ENCODE data around the gene ID2. TPM values are rescaled to one million over a fixed set of nuclear protein-coding genes. Genes with fewer than 3 reads are reported as not detected.

ID2 gene
- total RNA-seq, 1 experiment from 2014 or later = 90.9 TPM

DNA sequence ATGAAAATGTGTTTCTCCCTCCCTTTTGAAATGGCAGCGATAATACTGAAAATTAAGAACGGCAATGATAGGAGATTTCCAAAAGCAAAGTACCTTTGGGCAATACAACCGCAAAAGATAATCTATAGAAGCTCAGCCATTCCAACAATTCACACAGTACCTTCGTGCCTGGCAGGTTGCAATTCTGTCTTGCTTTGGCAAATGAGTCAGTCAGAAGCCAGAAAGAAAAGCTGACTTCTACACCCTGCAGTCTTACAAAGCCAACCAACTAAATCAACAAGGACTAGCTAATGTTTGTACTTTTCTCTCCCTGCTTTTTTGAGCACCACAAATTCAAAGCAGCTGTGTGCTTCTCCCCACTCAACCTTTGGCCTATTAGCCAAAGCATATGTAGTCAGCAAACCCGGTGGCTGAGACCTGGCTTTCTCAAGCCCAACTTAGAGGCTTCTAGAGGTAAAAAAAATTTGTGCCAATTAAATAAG, 25.7 kb upstream of the ID2 start:
- ChIA-PET CTCF (interaction anchor here (0.6 kb wide), 1 partner anchor 82 kb away, joined by 5 read pairs; no protein-coding TSS in a partner anchor), POLR2A (interaction anchor here (1.4 kb wide), 1 partner anchor 26 kb away, joined by 5 read pairs; the partner anchor contains the start of gene ID2)
- BruUV-seq (replicated peaks) = no TSS peak

DNA sequence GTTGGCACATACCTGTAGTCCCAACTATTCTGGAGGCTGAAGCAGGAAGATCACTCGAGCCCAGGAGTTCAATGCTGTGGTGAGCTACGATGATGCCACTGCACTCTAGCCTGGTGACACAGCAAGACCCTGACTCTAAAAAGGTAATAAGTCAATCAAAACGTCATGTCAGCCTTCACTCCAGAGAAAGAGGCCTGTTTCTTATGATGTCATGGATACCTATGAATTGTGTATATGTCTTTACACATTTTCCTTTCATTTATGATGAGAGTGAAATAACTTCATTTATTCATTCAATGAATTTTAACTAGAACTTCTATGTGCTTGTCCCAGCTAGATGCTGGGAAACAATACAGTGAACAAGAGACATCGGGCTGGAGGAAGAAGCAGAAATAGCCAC, 25.0 kb upstream of the ID2 start:
- ChIA-PET POLR2A (interaction anchor here (1.4 kb wide), 1 partner anchor 25 kb away, joined by 5 read pairs; the partner anchor contains the start of gene ID2), CTCF (interaction anchor here (0.6 kb wide), 1 partner anchor 82 kb away, joined by 5 read pairs; no protein-coding TSS in a partner anchor)
- H3K36me3 Mint-ChIP-seq (ENCODE audit: insufficient read depth, unreplicated experiment) = no peaks in the 10 kb centered on the region
- DNase-seq = no peak
- no peaks in the 10 kb centered on the region for H3K27me3 Mint-ChIP-seq (ENCODE audit: insufficient read depth, unreplicated experiment)
- no peaks in the 10 kb centered on the region for H3K36me3 ChIP-seq (ENCODE audit: control insufficient read depth, insufficient read depth, low read length)
- H3K4me1 ChIP-seq = peaks cover 5% of the 10 kb centered on the region; the same call in 1 of the 2 replicates
- H3K4me1 Mint-ChIP-seq (ENCODE audit: low read depth, unreplicated experiment) = peaks cover 8% of the 10 kb centered on the region
- intact Hi-C loops (cut with micrococcal nuclease; ENCODE audit: unreplicated experiment) = loop anchor here (1.0 kb wide), 1 partner anchor 30 kb away; no protein-coding TSS in a partner anchor
- H3K4me3 Mint-ChIP-seq (ENCODE audit: unreplicated experiment) = no peak overlapping the region
- BruUV-seq (replicated peaks) = no TSS peak
- no peaks in the 10 kb centered on the region for H3K9me3 Mint-ChIP-seq (ENCODE audit: unreplicated experiment)
- H3K9me3 ChIP-seq = no peaks in the 10 kb centered on the region
- no peaks in the 10 kb centered on the region for H3K27me3 ChIP-seq (replicated peaks; ENCODE audit: control insufficient read depth, insufficient read depth, low read length)
- peak overlapping the region; percentile 13 for H3K27ac Mint-ChIP-seq (ENCODE audit: unreplicated experiment)
- TF ChIP-seq, protein P1, sequence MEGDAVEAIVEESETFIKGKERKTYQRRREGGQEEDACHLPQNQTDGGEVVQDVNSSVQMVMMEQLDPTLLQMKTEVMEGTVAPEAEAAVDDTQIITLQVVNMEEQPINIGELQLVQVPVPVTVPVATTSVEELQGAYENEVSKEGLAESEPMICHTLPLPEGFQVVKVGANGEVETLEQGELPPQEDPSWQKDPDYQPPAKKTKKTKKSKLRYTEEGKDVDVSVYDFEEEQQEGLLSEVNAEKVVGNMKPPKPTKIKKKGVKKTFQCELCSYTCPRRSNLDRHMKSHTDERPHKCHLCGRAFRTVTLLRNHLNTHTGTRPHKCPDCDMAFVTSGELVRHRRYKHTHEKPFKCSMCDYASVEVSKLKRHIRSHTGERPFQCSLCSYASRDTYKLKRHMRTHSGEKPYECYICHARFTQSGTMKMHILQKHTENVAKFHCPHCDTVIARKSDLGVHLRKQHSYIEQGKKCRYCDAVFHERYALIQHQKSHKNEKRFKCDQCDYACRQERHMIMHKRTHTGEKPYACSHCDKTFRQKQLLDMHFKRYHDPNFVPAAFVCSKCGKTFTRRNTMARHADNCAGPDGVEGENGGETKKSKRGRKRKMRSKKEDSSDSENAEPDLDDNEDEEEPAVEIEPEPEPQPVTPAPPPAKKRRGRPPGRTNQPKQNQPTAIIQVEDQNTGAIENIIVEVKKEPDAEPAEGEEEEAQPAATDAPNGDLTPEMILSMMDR (IDR thresholded peaks at IDR 0.05; ENCODE audit: insufficient read depth in 1 of 2, low read depth in 1 of 2, low read length in 1 of 2, severe bottlenecking in 1 of 2, unreplicated experiment in 1 of 2) = no peak
- H3K4me3 ChIP-seq (ENCODE audit: low read depth, low read length) = no peak overlapping the region

More for the DNA sequence above, 25.7 kb upstream of the ID2 start:
- H3K9me3 ChIP-seq = no peaks in the 10 kb centered on the region
- Mint-ChIP-seq H3K27me3 (ENCODE audit: insufficient read depth, unreplicated experiment) (no peaks in the 10 kb centered on the region), H3K4me3 (ENCODE audit: unreplicated experiment) (no peak overlapping the region), H3K27ac (ENCODE audit: unreplicated experiment) (peak overlapping the region; percentile 13), H3K4me1 (ENCODE audit: low read depth, unreplicated experiment) (peaks cover 8% of the 10 kb centered on the region), H3K36me3 (ENCODE audit: insufficient read depth, unreplicated experiment) (no peaks in the 10 kb centered on the region), H3K9me3 (ENCODE audit: unreplicated experiment) (no peaks in the 10 kb centered on the region)
- peaks cover 5% of the 10 kb centered on the region; the same call in 1 of the 2 replicates for H3K4me1 ChIP-seq
- intact Hi-C loops (cut with micrococcal nuclease; ENCODE audit: unreplicated experiment) = loop anchor here (1.0 kb wide), 1 partner anchor 29 kb away; no protein-coding TSS in a partner anchor
- no peak overlapping the region for H3K4me3 ChIP-seq (ENCODE audit: low read depth, low read length)
- TF ChIP-seq, protein P1 (IDR thresholded peaks at IDR 0.05; ENCODE audit: insufficient read depth in 1 of 2, low read depth in 1 of 2, low read length in 1 of 2, severe bottlenecking in 1 of 2, unreplicated experiment in 1 of 2) = no peak
- no peaks in the 10 kb centered on the region for H3K27me3 ChIP-seq (replicated peaks; ENCODE audit: control insufficient read depth, insufficient read depth, low read length)
- DNase-seq = no peak
- no peaks in the 10 kb centered on the region for H3K36me3 ChIP-seq (ENCODE audit: control insufficient read depth, insufficient read depth, low read length)

DNA sequence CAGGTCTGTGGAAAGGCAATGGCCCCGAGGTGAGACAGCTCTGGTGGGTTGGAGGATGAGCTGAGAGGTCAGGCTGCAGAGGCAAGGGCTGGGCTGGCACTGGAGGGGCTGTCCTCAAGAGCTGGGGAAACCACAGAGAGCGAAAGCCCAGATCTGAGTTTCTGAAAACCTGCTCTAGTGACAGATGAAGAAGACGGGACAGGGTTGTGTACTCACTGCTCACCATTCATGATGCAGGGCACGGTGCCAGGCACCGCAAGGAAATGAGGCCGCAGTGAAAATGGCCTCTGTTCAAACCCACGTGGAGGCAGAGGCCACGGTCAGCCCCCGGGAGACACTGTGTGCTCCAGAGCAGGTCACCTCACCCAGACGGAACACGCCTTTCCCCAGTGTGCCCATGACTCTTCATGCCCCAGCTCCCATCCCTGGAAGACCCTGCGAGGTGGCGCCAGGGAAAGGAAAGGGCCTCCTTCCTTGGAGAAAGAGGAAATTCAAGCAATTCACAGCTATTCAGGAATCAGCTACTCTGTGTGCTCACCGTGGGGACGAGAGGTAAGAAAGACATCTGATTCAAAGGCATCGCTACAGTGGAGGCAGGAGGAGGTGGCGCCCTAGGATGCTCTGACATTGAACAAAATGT, 24.3 kb upstream of the ID2 start:
- CTCF ChIA-PET = no interaction called here
- Mint-ChIP-seq H3K27me3 (ENCODE audit: insufficient read depth, unreplicated experiment) (no peaks in the 10 kb centered on the region), H3K4me3 (ENCODE audit: unreplicated experiment) (no peak overlapping the region), H3K9me3 (ENCODE audit: unreplicated experiment) (no peaks in the 10 kb centered on the region), H3K27ac (ENCODE audit: unreplicated experiment) (no peak overlapping the region), H3K4me1 (ENCODE audit: low read depth, unreplicated experiment) (peaks cover 10% of the 10 kb centered on the region), H3K36me3 (ENCODE audit: insufficient read depth, unreplicated experiment) (no peaks in the 10 kb centered on the region)
- TF ChIP-seq, protein P1 (IDR thresholded peaks at IDR 0.05; ENCODE audit: insufficient read depth in 1 of 2, low read depth in 1 of 2, low read length in 1 of 2, severe bottlenecking in 1 of 2, unreplicated experiment in 1 of 2) = no peak
- Histone ChIP-seq H3K4me1 (peaks cover 7% of the 10 kb centered on the region; the same call in 1 of the 2 replicates), H3K9me3 (no peaks in the 10 kb centered on the region), H3K4me3 (ENCODE audit: low read depth, low read length) (no peak overlapping the region), H3K36me3 (ENCODE audit: control insufficient read depth, insufficient read depth, low read length) (no peaks in the 10 kb centered on the region), H3K27me3 (replicated peaks; ENCODE audit: control insufficient read depth, insufficient read depth, low read length) (no peaks in the 10 kb centered on the region)
- DNase-seq = no peak
- POLR2A ChIA-PET = no interaction called here
- intact Hi-C loops (cut with micrococcal nuclease; ENCODE audit: unreplicated experiment) = no loop called here
- no TSS peak for BruUV-seq (replicated peaks)

All from Caco-2 (cell line).